ENCODE measurements around the gene PRR5L. TPM values are rescaled to one million over a fixed set of nuclear protein-coding genes. Genes with fewer than 3 reads are reported as not detected.

The PRR5L gene
- polyA plus RNA-seq, 1 of the 3 experiments (the other 2 are of a cell fraction), result 0.46 TPM

DNA sequence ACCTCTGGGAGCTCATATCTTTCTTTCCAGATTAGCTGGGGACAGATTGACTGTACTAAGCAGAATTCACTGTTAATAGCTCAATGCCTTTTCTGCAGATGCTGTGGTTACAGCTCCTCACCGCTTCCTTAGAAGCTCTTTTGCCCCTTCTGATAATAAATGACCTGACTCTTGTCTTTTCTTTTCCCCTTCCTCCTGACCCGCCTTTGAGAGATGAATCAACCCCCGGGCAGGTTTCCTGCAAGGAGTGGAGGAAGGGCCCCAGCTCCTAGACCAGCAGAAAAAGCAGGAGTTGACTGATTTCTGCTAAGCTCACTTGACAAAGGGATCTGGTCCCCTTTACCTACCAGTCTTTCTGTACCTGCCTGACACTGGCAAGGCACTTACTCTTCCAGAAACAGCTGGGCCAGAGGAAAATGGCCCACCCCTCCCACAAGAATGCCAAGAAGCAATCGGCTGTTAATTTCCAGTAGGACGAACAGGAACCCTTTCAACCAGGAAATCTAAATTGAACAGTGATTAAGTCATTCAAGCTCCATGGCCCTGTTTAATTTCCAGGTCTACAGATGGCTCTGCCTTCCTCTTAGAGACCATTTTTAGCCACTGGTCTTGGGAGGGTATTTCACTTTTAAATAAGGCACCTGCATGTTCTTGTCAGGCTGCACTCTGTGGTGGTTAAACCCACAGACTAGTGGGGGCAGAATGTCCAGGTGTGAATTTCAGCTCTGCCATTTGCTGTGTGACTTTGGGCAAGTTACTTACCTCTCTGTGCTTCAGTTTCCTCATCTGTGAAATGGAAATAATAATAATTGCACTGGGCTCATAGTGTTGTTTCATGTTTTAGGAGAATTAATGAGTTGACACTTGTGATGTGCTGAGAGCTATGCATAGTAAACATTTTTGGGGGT is 67.5 kb downstream of the PRR5L start:
- 85% methylated on average over 5 of the region's 5 CpGs for WGBS (ENCODE audit: low lambda C conversion rate)
- H2AFZ ChIP-seq (ENCODE audit: low read depth), result no peak overlapping the region
- no peaks in the 10 kb centered on the region for H3K9me3 ChIP-seq
- H3K9ac ChIP-seq, result no peak overlapping the region
- H3K27me3 ChIP-seq (ENCODE audit: insufficient read depth), result no peaks in the 10 kb centered on the region
- no peak overlapping the region for H3K4me3 ChIP-seq (ENCODE audit: low read depth in 2 of 2, low read length in 1 of 2)
- no peak overlapping the region for H3K4me2 ChIP-seq
- peaks cover 0 to 19% of the 10 kb centered on the region in 2 experiments; a peak in 1 of 4 replicates for H3K4me1 ChIP-seq (ENCODE audit: control insufficient read depth in 1 of 2, insufficient read depth in 2 of 2, low read depth in 1 of 2, low read length in 1 of 2)
- H3K79me2 ChIP-seq (ENCODE audit: insufficient read depth), result no peaks in the 10 kb centered on the region
- no peaks in the 10 kb centered on the region for H3K9me2 ChIP-seq
- no peak overlapping the region for H3K27ac ChIP-seq (ENCODE audit: low read depth in 2 of 2, low read length in 1 of 2)
- DNase-seq, result no peak
- no peaks in the 10 kb centered on the region for H3K36me3 ChIP-seq (replicated peaks in 1 of 2; ENCODE audit: control insufficient read depth in 1 of 2, insufficient read depth in 2 of 2, low read length in 1 of 2)
- H3F3A ChIP-seq (replicated peaks; ENCODE audit: insufficient read depth), result no peaks in the 10 kb centered on the region
- no peaks in the 10 kb centered on the region for H4K20me1 ChIP-seq (ENCODE audit: insufficient read depth)
- TF ChIP-seq FOXJ3 (CRISPR knock-in tag; IDR thresholded peaks at IDR 0.05), result no peak
- TF ChIP-seq, protein P1, sequence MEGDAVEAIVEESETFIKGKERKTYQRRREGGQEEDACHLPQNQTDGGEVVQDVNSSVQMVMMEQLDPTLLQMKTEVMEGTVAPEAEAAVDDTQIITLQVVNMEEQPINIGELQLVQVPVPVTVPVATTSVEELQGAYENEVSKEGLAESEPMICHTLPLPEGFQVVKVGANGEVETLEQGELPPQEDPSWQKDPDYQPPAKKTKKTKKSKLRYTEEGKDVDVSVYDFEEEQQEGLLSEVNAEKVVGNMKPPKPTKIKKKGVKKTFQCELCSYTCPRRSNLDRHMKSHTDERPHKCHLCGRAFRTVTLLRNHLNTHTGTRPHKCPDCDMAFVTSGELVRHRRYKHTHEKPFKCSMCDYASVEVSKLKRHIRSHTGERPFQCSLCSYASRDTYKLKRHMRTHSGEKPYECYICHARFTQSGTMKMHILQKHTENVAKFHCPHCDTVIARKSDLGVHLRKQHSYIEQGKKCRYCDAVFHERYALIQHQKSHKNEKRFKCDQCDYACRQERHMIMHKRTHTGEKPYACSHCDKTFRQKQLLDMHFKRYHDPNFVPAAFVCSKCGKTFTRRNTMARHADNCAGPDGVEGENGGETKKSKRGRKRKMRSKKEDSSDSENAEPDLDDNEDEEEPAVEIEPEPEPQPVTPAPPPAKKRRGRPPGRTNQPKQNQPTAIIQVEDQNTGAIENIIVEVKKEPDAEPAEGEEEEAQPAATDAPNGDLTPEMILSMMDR (IDR thresholded peaks at IDR 0.05), result no peak
- TF ChIP-seq TEAD4 (IDR thresholded peaks at IDR 0.05; ENCODE audit: borderline replicate concordance, insufficient read depth), result no peak
- TF ChIP-seq GATA2 (CRISPR knock-in tag; IDR thresholded peaks at IDR 0.05), result no peak
- TF ChIP-seq TCF12 (IDR thresholded peaks at IDR 0.05), result no peak
- TF ChIP-seq, protein P2, sequence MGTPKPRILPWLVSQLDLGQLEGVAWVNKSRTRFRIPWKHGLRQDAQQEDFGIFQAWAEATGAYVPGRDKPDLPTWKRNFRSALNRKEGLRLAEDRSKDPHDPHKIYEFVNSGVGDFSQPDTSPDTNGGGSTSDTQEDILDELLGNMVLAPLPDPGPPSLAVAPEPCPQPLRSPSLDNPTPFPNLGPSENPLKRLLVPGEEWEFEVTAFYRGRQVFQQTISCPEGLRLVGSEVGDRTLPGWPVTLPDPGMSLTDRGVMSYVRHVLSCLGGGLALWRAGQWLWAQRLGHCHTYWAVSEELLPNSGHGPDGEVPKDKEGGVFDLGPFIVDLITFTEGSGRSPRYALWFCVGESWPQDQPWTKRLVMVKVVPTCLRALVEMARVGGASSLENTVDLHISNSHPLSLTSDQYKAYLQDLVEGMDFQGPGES (IDR thresholded peaks at IDR 0.05; ENCODE audit: low read depth, low read length), result no peak
- no peak for TF ChIP-seq FOSL2 (IDR thresholded peaks at IDR 0.05; ENCODE audit: borderline replicate concordance, low read depth)
- TF ChIP-seq, protein P3, sequence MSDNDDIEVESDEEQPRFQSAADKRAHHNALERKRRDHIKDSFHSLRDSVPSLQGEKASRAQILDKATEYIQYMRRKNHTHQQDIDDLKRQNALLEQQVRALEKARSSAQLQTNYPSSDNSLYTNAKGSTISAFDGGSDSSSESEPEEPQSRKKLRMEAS (IDR thresholded peaks at IDR 0.05; ENCODE audit: low read depth), result no peak
- no peak for TF ChIP-seq SMC3 (IDR thresholded peaks at IDR 0.05; ENCODE audit: low read depth, low read length)
- TF ChIP-seq RXRA (IDR thresholded peaks at IDR 0.05; ENCODE audit: borderline replicate concordance, low read depth), result no peak
- TF ChIP-seq MXI1 (IDR thresholded peaks at IDR 0.05; ENCODE audit: low read depth, low read length), result no peak
- no peak for TF ChIP-seq POLR2AphosphoS5 (IDR thresholded peaks at IDR 0.05; ENCODE audit: low read depth, low read length)
- TF ChIP-seq, protein P4, sequence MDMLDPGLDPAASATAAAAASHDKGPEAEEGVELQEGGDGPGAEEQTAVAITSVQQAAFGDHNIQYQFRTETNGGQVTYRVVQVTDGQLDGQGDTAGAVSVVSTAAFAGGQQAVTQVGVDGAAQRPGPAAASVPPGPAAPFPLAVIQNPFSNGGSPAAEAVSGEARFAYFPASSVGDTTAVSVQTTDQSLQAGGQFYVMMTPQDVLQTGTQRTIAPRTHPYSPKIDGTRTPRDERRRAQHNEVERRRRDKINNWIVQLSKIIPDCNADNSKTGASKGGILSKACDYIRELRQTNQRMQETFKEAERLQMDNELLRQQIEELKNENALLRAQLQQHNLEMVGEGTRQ (IDR thresholded peaks at IDR 0.05; ENCODE audit: borderline replicate concordance, low read depth, low read length), result no peak
- no peak for TF ChIP-seq TAF1 (IDR thresholded peaks at IDR 0.05; ENCODE audit: borderline replicate concordance, low read depth, low read length)
- no peak for TF ChIP-seq RFX5 (IDR thresholded peaks at IDR 0.05; ENCODE audit: low read length)
- TF ChIP-seq, protein P5, sequence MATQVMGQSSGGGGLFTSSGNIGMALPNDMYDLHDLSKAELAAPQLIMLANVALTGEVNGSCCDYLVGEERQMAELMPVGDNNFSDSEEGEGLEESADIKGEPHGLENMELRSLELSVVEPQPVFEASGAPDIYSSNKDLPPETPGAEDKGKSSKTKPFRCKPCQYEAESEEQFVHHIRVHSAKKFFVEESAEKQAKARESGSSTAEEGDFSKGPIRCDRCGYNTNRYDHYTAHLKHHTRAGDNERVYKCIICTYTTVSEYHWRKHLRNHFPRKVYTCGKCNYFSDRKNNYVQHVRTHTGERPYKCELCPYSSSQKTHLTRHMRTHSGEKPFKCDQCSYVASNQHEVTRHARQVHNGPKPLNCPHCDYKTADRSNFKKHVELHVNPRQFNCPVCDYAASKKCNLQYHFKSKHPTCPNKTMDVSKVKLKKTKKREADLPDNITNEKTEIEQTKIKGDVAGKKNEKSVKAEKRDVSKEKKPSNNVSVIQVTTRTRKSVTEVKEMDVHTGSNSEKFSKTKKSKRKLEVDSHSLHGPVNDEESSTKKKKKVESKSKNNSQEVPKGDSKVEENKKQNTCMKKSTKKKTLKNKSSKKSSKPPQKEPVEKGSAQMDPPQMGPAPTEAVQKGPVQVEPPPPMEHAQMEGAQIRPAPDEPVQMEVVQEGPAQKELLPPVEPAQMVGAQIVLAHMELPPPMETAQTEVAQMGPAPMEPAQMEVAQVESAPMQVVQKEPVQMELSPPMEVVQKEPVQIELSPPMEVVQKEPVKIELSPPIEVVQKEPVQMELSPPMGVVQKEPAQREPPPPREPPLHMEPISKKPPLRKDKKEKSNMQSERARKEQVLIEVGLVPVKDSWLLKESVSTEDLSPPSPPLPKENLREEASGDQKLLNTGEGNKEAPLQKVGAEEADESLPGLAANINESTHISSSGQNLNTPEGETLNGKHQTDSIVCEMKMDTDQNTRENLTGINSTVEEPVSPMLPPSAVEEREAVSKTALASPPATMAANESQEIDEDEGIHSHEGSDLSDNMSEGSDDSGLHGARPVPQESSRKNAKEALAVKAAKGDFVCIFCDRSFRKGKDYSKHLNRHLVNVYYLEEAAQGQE (IDR thresholded peaks at IDR 0.05; ENCODE audit: low read depth, low read length), result no peak
- TF ChIP-seq, protein P6, sequence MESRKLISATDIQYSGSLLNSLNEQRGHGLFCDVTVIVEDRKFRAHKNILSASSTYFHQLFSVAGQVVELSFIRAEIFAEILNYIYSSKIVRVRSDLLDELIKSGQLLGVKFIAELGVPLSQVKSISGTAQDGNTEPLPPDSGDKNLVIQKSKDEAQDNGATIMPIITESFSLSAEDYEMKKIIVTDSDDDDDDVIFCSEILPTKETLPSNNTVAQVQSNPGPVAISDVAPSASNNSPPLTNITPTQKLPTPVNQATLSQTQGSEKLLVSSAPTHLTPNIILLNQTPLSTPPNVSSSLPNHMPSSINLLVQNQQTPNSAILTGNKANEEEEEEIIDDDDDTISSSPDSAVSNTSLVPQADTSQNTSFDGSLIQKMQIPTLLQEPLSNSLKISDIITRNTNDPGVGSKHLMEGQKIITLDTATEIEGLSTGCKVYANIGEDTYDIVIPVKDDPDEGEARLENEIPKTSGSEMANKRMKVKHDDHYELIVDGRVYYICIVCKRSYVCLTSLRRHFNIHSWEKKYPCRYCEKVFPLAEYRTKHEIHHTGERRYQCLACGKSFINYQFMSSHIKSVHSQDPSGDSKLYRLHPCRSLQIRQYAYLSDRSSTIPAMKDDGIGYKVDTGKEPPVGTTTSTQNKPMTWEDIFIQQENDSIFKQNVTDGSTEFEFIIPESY (IDR thresholded peaks at IDR 0.05; ENCODE audit: borderline replicate concordance, low read depth), result no peak
- TF ChIP-seq JUND (IDR thresholded peaks at IDR 0.05), result no peak
- TF ChIP-seq RAD21 (IDR thresholded peaks at IDR 0.05; ENCODE audit: low read length), result no peak
- TF ChIP-seq, protein P7, sequence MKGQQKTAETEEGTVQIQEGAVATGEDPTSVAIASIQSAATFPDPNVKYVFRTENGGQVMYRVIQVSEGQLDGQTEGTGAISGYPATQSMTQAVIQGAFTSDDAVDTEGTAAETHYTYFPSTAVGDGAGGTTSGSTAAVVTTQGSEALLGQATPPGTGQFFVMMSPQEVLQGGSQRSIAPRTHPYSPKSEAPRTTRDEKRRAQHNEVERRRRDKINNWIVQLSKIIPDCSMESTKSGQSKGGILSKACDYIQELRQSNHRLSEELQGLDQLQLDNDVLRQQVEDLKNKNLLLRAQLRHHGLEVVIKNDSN (IDR thresholded peaks at IDR 0.05; ENCODE audit: borderline replicate concordance, low read depth), result no peak
- ChIA-PET POLR2A (interaction anchor here (0.6 kb wide), 1 partner anchor 278 kb away, joined by 3 read pairs; no protein-coding TSS in a partner anchor), CTCF (interaction anchor here (1.1 to 2.5 kb wide), 4 partner anchors 9 to 129 kb away, joined by 3 to 10 read pairs (median 3); no protein-coding TSS in a partner anchor)

All from SK-N-SH (cell line).